ENCODE results near the gene TMEM238L. TPM values are rescaled to one million over a fixed set of nuclear protein-coding genes. Genes with fewer than 3 reads are reported as not detected.
A peak's percentile ranks its signal among the peaks of the same experiment; 100 is the strongest.
"Not testable (repeated sequence)": the region's sequence is repeated elsewhere in the genome, so short reads cannot be mapped to it uniquely, and the experiment has no call there.

TMEM238L gene
- not detected in 2 replicates for total RNA-seq (2014; rRNA removed; shearing (Covaris generic); ENCODE audit: low replicate concordance)

DNA sequence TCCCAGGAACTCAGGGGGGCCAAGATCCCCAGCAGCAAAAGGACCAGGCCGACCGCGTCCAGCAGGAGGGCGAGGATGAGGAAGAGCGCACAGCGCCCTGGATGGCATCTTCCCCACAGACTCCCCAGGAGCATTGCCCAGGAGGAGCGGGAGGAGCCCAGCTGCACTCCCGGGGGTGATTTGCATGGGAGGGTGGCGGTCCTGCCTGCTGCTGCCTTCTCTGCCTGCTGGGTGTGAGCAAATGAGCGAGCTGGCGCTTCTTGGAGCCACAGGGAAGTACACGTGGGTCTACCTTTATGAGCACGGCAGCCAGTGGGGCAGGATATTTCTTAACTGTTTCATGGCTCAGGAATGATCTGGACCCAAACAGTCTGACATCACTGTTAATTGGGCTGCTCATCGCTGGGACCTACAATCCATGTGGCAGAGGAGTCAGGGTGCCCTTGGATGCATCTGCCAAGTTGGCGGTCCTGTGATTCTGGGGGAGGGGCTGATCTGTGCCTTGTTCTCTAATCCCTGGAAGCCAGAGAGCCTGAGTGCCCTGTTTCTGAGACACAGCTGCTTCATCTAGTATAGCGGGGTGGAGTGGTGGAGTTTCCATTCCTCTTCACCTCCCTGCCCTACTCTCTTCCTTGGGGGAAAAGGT is at the start of gene TMEM238L:
TSS of gene TMEM238L (minus strand) at position 270 of the 646 bp plus-strand sequence. CDS start at position 134, 136 bp downstream.
- H3K9me3 ChIP-seq, result no peaks in the 10 kb centered on the region
- H3K36me3 ChIP-seq, result no peaks in the 10 kb centered on the region
- DNase-seq, result no peak
- no peak within 1 kb of the TSS for H3K4me3 ChIP-seq
- no peaks in the 10 kb centered on the region for H3K27me3 ChIP-seq

GRCh38 chr17:10846636-10847035 is 42.7 kb upstream of the TMEM238L start:
- H3K4me3 ChIP-seq, H3K36me3 ChIP-seq, DNase-seq, H3K9me3 ChIP-seq: not testable (repeated sequence)
- H3K27me3 ChIP-seq, result peaks cover 10% of the 10 kb centered on the region; the same call in 1 of the 2 replicates

- Histone ChIP-seq H3K27me3 (peaks cover 5% of the 10 kb centered on the region; the same call in 1 of the 2 replicates), H3K4me3 (no peak overlapping the region), H3K36me3 (no peaks in the 10 kb centered on the region), H3K9me3 (no peaks in the 10 kb centered on the region)
- DNase-seq, result no peak
These were observed 41.5 kb upstream of the TMEM238L start for GRCh38 chr17:10845388-10845751.

DNA sequence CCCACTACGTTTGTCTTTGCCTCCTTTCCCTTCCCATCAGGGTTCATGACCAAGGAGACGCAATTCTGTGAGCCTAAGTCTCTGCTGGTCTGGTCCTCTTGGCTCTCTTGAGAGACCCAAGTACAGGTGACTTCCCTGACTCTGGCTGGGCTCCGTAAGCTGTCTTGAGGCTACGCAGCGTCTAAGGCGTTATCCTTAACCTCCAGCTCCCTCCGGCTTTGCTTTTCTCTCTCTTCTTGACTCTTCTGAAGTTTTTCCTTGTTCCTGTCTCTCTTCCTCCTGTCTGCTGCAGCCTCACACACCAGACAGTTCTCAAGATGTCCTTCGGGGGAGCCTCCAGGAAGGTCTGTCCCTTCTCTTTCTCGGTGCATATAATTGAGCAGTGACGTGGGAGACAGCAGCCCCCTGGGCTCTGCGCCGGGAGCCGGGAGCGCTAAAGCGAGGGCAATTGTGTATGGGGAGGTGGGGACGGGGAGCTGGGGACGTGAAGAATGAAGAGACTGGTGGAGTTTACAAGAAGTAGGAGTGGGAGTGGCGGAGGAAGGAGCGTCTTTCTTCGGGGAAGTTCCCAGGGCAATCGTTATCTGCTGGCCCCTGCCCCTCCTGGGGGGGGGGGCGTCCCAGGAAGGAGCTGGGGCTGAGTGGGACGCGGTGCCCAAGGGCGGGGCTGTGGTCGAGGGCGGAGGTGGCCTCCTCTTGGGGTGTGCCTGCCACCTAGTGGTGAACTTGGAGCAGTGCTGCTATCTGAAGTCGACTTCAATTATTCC is 40.9 kb upstream of the TMEM238L start:
- peak; percentile 69 for DNase-seq
- peaks cover 2% of the 10 kb centered on the region; the same call in 1 of the 2 replicates for H3K27me3 ChIP-seq
- H3K9me3 ChIP-seq, result no peaks in the 10 kb centered on the region
- H3K4me3 ChIP-seq, result peak overlapping the region; percentile 38
- H3K36me3 ChIP-seq, result no peaks in the 10 kb centered on the region

GRCh38 chr17:10843811-10844210 is 39.9 kb upstream of the TMEM238L start:
- H3K36me3 ChIP-seq, result no peaks in the 10 kb centered on the region
- H3K4me3 ChIP-seq, result no peak overlapping the region
- peaks cover 1% of the 10 kb centered on the region; the same call in 1 of the 2 replicates for H3K27me3 ChIP-seq
- no peaks in the 10 kb centered on the region for H3K9me3 ChIP-seq
- no peak for DNase-seq

DNA sequence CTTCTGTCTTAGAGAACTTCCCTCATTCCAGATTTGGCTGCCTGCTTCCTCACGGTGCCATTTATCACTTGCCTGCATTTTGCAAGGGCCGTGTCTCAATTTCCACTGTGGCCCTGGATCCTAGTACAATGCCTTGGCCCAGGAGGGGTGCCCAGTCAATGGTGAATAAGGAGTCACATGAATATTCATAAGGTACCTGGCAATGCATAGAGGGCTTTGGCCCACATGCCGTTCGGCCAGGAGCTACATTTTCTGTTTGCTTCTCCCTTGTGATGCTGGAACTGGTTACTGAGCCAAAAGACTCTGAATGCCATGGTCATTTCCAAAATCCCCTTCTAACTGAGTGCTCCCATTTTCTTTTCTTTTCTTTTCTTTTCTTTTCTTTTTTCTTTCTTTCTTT is 38.8 kb upstream of the TMEM238L start:
- Histone ChIP-seq H3K36me3 (no peaks in the 10 kb centered on the region), H3K27me3 (no peaks in the 10 kb centered on the region), H3K9me3 (no peaks in the 10 kb centered on the region), H3K4me3 (no peak overlapping the region)
- DNase-seq, result no peak

- no peaks in the 10 kb centered on the region for H3K27me3 ChIP-seq
- H3K9me3 ChIP-seq, result no peaks in the 10 kb centered on the region
- no peak for DNase-seq
- no peaks in the 10 kb centered on the region for H3K36me3 ChIP-seq
- H3K4me3 ChIP-seq, result no peak overlapping the region
These were observed 34.8 kb upstream of the TMEM238L start for GRCh38 chr17:10838682-10839081.

- Histone ChIP-seq H3K4me3 (no peak within 1 kb of the TSS), H3K9me3 (no peaks in the 10 kb centered on the region), H3K27me3 (no peaks in the 10 kb centered on the region), H3K36me3 (no peaks in the 10 kb centered on the region)
- DNase-seq, result no peak
These were observed 34.0 kb upstream of the TMEM238L start, which contains the start of gene PIRT for GRCh38 chr17:10837921-10838320. Gene PIRT, minus strand, starts transcription at chr17:10838087. Its CDS starts 12,442 bp downstream, at chr17:10825645.

GRCh38 chr17:10836966-10837590 is 33.2 kb upstream of the TMEM238L start:
- DNase-seq, result no peak
- H3K4me3 ChIP-seq, result no peak overlapping the region
- H3K36me3 ChIP-seq, result no peaks in the 10 kb centered on the region
- H3K27me3 ChIP-seq, result no peaks in the 10 kb centered on the region
- no peaks in the 10 kb centered on the region for H3K9me3 ChIP-seq

DNA sequence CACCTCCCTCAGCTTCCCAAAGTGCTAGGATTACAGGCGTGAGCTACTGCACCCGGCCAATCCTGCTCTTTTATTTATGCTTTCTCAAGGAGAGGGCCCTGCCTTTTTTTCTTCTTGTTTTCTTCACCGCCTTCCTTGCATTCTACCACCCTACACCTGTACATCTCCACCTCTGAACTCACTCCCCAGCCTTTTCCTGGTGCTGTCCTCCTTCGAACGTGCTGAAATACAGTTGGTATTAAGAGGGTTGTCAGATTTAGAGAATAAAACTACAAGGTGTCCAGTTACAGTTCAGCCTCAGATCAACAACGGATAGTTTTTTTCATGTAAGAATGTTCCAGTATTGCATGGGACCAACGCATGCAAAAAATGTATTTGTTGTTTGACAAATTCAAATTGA is 32.2 kb upstream of the TMEM238L start:
- no peak overlapping the region for H3K4me3 ChIP-seq
- DNase-seq, result no peak
- H3K9me3 ChIP-seq, result no peaks in the 10 kb centered on the region
- no peaks in the 10 kb centered on the region for H3K27me3 ChIP-seq
- H3K36me3 ChIP-seq, result no peaks in the 10 kb centered on the region

GRCh38 chr17:10831696-10832095 is 27.8 kb upstream of the TMEM238L start:
- Histone ChIP-seq H3K9me3 (no peaks in the 10 kb centered on the region), H3K4me3 (no peak overlapping the region), H3K36me3 (no peaks in the 10 kb centered on the region), H3K27me3 (no peaks in the 10 kb centered on the region; the same call in 1 of the 2 replicates)
- no peak for DNase-seq

- Histone ChIP-seq H3K27me3 (no peaks in the 10 kb centered on the region; the same call in 1 of the 2 replicates), H3K9me3 (no peaks in the 10 kb centered on the region), H3K36me3 (no peaks in the 10 kb centered on the region), H3K4me3 (no peak overlapping the region)
- DNase-seq, result no peak
These were observed 24.1 kb upstream of the TMEM238L start for GRCh38 chr17:10827898-10828552.

- H3K36me3 ChIP-seq, result no peaks in the 10 kb centered on the region
- H3K9me3 ChIP-seq, result no peaks in the 10 kb centered on the region
- no peak overlapping the region for H3K4me3 ChIP-seq
- H3K27me3 ChIP-seq, result no peaks in the 10 kb centered on the region
- DNase-seq, result no peak
These were observed 21.0 kb upstream of the TMEM238L start for GRCh38 chr17:10824874-10825273.

GRCh38 chr17:10821770-10822169 is 17.9 kb upstream of the TMEM238L start:
- Histone ChIP-seq H3K27me3 (no peaks in the 10 kb centered on the region), H3K9me3 (no peaks in the 10 kb centered on the region), H3K36me3 (no peaks in the 10 kb centered on the region), H3K4me3 (no peak overlapping the region)
- no peak for DNase-seq

- Histone ChIP-seq H3K36me3 (no peaks in the 10 kb centered on the region), H3K4me3 (no peak overlapping the region), H3K9me3 (no peaks in the 10 kb centered on the region), H3K27me3 (no peaks in the 10 kb centered on the region)
- no peak for DNase-seq
These were observed 17.2 kb upstream of the TMEM238L start for GRCh38 chr17:10821054-10821453.

- Histone ChIP-seq H3K36me3 (no peaks in the 10 kb centered on the region), H3K9me3 (no peaks in the 10 kb centered on the region), H3K4me3 (no peak overlapping the region), H3K27me3 (no peaks in the 10 kb centered on the region; the same call in 1 of the 2 replicates)
- no peak for DNase-seq
These were observed 11.4 kb upstream of the TMEM238L start for GRCh38 chr17:10815319-10815718.

DNA sequence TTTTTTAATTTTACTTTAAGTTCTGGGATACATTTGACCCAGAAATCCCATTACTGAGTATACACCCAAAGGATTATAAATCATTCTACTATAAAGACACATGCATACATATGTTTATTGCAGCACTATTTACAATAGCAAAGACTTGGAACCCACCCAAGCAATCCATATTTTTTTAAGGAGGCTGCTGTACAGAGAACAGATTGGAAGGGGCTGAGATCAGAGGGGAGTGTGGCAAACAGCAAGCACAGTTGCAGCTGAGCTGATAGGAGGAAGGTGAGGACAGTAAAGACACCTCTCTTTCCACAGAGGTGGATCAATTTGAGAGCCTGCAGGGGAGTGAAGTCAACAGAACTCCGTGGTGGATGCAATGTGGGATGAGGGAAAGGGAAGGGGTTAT is 10.2 kb upstream of the TMEM238L start:
- no peaks in the 10 kb centered on the region for H3K36me3 ChIP-seq
- no peak for DNase-seq

More for the DNA sequence above, 10.2 kb upstream of the TMEM238L start:
- H3K9me3 ChIP-seq, result no peaks in the 10 kb centered on the region
- no peak overlapping the region for H3K4me3 ChIP-seq
- H3K27me3 ChIP-seq, result no peaks in the 10 kb centered on the region; the same call in 1 of the 2 replicates

All from MG63 (cell line).